HepG2 (cell line): ENCODE results near the gene COX7A1. TPM values are rescaled to one million over a fixed set of nuclear protein-coding genes. Genes with fewer than 3 reads are reported as not detected.

Experiments
- CC2D1A ChIP-seq: sonication (generic); formaldehyde crosslinking; IDR thresholded peaks from 2 replicates; pipeline ENCODE4 v1.8.1; 2023; ENCODE audit warnings: mild to moderate bottlenecking, missing genetic modification reagents
- ELF3 ChIP-seq: IDR thresholded peaks from 2 replicates; pipeline ENCODE4 v1.6.1; 2016; ENCODE audit warnings: missing genetic modification reagents, missing compliant biosample characterization
- MAF1 ChIP-seq: sonication (generic); formaldehyde crosslinking; IDR thresholded peaks from 2 replicates; pipeline ENCODE4 v1.5.0; 2020; ENCODE audit warnings: missing genetic modification reagents, borderline replicate concordance
- MTA1 ChIP-seq: sonication (generic); formaldehyde crosslinking; IDR thresholded peaks from 2 replicates; pipeline ENCODE4 v1.4.0; 2020; ENCODE audit warnings: missing genetic modification reagents, mild to moderate bottlenecking, borderline replicate concordance
- NFE2 ChIP-seq: sonication (generic); formaldehyde crosslinking; IDR thresholded peaks from 2 replicates; pipeline ENCODE4 v1.4.0; 2020; ENCODE audit warnings: missing genetic modification reagents
- NFIB ChIP-seq: sonication (generic); formaldehyde crosslinking; IDR thresholded peaks from 2 replicates; pipeline ENCODE4 v1.9.0; 2021; ENCODE audit warnings: missing genetic modification reagents, mild to moderate bottlenecking, borderline replicate concordance
- RFX3 ChIP-seq: IDR thresholded peaks from 2 replicates; pipeline ENCODE4 v1.6.1; 2016; ENCODE audit warnings: missing biosample characterization, missing genetic modification reagents
- RORA ChIP-seq: sonication (generic); formaldehyde crosslinking; IDR thresholded peaks from 2 replicates; pipeline ENCODE4 v1.5.0; 2020; ENCODE audit warnings: mild to moderate bottlenecking, missing genetic modification reagents, moderate library complexity
- RXRA ChIP-seq: sonication (generic); formaldehyde crosslinking; IDR thresholded peaks from 2 replicates; pipeline ENCODE4 v1.5.1; 2020; ENCODE audit warnings: missing genetic modification reagents
- SRSF9 ChIP-seq: fragments of 200-400 bp; formaldehyde crosslinking; IDR thresholded peaks from 2 replicates; pipeline ENCODE4 v1.6.1; 2018; ENCODE audit warnings: borderline replicate concordance, mild to moderate bottlenecking, low read depth, low read length; ENCODE audit not compliant: insufficient read depth, poor library complexity, severe bottlenecking
- ZBTB38 ChIP-seq: sonication (generic); formaldehyde crosslinking; IDR thresholded peaks from 2 replicates; pipeline ENCODE4 v1.5.1; 2020; ENCODE audit warnings: mild to moderate bottlenecking, missing genetic modification reagents
- ZBTB8A ChIP-seq: sonication (generic); formaldehyde crosslinking; IDR thresholded peaks from 2 replicates; pipeline ENCODE4 v1.4.0; 2020; ENCODE audit warnings: mild to moderate bottlenecking, low read depth, missing genetic modification reagents, borderline replicate concordance
- ZNF10 ChIP-seq: sonication (generic); formaldehyde crosslinking; IDR thresholded peaks from 2 replicates; pipeline ENCODE4 v1.4.0; 2020; ENCODE audit warnings: mild to moderate bottlenecking, low read depth, missing genetic modification reagents, borderline replicate concordance
- ZNF260 ChIP-seq: sonication (generic); formaldehyde crosslinking; IDR thresholded peaks from 2 replicates; pipeline ENCODE4 v1.4.0; 2020; ENCODE audit warnings: missing genetic modification reagents, low read depth, mild to moderate bottlenecking, borderline replicate concordance
- ZNF432 ChIP-seq: sonication (generic); formaldehyde crosslinking; IDR thresholded peaks from 2 replicates; pipeline ENCODE4 v1.5.0; 2020; ENCODE audit warnings: missing genetic modification reagents, mild to moderate bottlenecking, borderline replicate concordance
- ZNF782 ChIP-seq: sonication (generic); formaldehyde crosslinking; IDR thresholded peaks from 2 replicates; pipeline ENCODE4 v1.4.0; 2020; ENCODE audit warnings: missing genetic modification reagents, mild to moderate bottlenecking, borderline replicate concordance
- polyA plus RNA-seq, 8 experiments: library from polyadenylated mRNA; depleted of rRNA in 3 of 8; stranded (reverse) in 7 of 8; unstranded in 1 of 8; fragments of >200 nt; fragmentation: Illumina TruSeq in 4 of 8; extraction: Trizol in 4 of 8; gene quantifications; 2 replicates each; pipeline versions ENCODE4 v1.2.1 to v1.2.3, GENCODE V29; 2011 to 2016; ENCODE audit warnings: low read depth in 4 of 8, missing spikeins in 1 of 8, mixed read lengths in 1 of 8; ENCODE audit not compliant: insufficient read depth in 1 of 8
- total RNA-seq, 5 experiments: library from RNA; depleted of rRNA; stranded (reverse); fragments of >200 nt; fragmentation: Illumina TruSeq; extraction: Trizol; gene quantifications; 2 replicates each; pipeline ENCODE4 v1.2.3, GENCODE V29; 2016; ENCODE audit warnings: low read depth in 1 of 5
- TF ChIP-seq, protein P1 (sequence below): sonication (generic); formaldehyde crosslinking; IDR thresholded peaks from 2 replicates; pipeline ENCODE4 v1.4.0; 2020; ENCODE audit warnings: mild to moderate bottlenecking, low read depth, missing genetic modification reagents
- TF ChIP-seq, protein P2 (sequence below): sonication (generic); formaldehyde crosslinking; IDR thresholded peaks from 2 replicates; pipeline ENCODE4 v1.5.0; 2020; ENCODE audit warnings: missing genetic modification reagents
- TF ChIP-seq, protein P3 (sequence below): sonication (generic); formaldehyde crosslinking; IDR thresholded peaks from 2 replicates; pipeline ENCODE4 v1.4.0; 2020; ENCODE audit warnings: missing genetic modification reagents
- TF ChIP-seq, protein P4 (sequence below): IDR thresholded peaks from 2 replicates; pipeline ENCODE4 v1.6.1; 2016; ENCODE audit warnings: low read depth, missing genetic modification reagents, missing compliant biosample characterization

The COX7A1 gene
- total and polyA plus RNA-seq, 2 of the 13 experiments (the other 11 are each of a cell fraction or from before 2014, with no cell fraction given), result not detected

DNA sequence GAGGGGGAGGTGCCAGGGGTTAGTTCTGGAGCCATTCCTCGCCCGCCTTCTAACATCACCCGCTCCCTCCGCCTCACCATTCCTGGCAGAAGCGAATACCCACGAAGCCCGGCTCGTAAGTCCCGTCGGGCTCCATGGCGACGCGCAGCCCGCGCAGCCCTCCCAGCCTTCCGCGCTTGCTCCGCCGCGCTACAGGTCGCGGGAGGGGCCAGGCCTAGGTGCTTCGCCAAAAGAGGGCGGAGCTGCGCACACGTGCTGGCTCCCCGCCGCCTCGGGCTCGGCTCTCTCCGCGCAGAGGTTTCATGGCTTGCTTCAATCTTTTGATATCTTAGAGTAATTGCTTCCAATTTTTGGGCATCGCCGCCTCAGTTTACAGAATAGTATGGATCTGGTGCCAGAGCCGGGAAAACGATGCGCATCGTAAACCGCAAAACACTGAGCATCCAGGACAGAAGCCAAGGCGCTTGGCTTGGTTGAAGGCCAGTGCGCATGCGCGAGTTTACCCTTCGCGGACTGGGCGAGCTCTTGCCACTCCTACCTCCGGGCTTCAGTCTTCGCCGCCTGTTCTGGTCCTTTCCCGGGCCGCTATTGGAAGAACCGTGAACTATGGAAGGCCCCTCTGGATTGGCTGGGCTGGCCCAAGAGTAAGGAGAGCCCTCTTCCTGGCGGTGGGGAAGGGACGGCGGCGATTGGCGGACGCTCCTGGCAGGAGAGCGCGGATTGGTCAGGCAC, 37.4 kb downstream of the COX7A1 start, which contains the start of gene POLR2I (continued):
- TF ChIP-seq, protein P1, sequence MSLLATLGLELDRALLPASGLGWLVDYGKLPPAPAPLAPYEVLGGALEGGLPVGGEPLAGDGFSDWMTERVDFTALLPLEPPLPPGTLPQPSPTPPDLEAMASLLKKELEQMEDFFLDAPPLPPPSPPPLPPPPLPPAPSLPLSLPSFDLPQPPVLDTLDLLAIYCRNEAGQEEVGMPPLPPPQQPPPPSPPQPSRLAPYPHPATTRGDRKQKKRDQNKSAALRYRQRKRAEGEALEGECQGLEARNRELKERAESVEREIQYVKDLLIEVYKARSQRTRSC (CRISPR knock-in tag), result 0 out of 2 replicates have a peak, but pooled peaks have one; percentile 69
- TF ChIP-seq, protein P2, sequence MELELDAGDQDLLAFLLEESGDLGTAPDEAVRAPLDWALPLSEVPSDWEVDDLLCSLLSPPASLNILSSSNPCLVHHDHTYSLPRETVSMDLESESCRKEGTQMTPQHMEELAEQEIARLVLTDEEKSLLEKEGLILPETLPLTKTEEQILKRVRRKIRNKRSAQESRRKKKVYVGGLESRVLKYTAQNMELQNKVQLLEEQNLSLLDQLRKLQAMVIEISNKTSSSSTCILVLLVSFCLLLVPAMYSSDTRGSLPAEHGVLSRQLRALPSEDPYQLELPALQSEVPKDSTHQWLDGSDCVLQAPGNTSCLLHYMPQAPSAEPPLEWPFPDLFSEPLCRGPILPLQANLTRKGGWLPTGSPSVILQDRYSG, result peak; percentile 95
- TF ChIP-seq ZNF260, result no peak
- TF ChIP-seq RORA, result no peak
- TF ChIP-seq ELF3 (CRISPR knock-in tag), result peak; percentile 64; the same call in 1 of the 2 replicates
- peak; percentile 80 for TF ChIP-seq RXRA (CRISPR knock-in tag)
- no peak for TF ChIP-seq CC2D1A (CRISPR knock-in tag)
- no peak for TF ChIP-seq SRSF9
- peak; percentile 90; the same call in 1 of the 2 replicates for TF ChIP-seq MAF1 (CRISPR knock-in tag)
- no peak for TF ChIP-seq NFE2
- no peak; the same call in 1 of the 2 replicates for TF ChIP-seq ZBTB38 (CRISPR knock-in tag)
- TF ChIP-seq, protein P3, sequence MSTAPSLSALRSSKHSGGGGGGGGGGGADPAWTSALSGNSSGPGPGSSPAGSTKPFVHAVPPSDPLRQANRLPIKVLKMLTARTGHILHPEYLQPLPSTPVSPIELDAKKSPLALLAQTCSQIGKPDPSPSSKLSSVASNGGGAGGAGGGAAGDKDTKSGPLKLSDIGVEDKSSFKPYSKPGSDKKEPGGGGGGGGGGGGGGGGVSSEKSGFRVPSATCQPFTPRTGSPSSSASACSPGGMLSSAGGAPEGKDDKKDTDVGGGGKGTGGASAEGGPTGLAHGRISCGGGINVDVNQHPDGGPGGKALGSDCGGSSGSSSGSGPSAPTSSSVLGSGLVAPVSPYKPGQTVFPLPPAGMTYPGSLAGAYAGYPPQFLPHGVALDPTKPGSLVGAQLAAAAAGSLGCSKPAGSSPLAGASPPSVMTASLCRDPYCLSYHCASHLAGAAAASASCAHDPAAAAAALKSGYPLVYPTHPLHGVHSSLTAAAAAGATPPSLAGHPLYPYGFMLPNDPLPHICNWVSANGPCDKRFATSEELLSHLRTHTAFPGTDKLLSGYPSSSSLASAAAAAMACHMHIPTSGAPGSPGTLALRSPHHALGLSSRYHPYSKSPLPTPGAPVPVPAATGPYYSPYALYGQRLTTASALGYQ, result peak; percentile 66; the same call in 1 of the 2 replicates
- peak; percentile 70; the same call in 1 of the 2 replicates for TF ChIP-seq ZNF782
- TF ChIP-seq ZNF10 (CRISPR knock-in tag), result no peak
- TF ChIP-seq NFIB (CRISPR knock-in tag), result no peak
- TF ChIP-seq MTA1 (CRISPR knock-in tag), result no peak
- TF ChIP-seq, protein P4, sequence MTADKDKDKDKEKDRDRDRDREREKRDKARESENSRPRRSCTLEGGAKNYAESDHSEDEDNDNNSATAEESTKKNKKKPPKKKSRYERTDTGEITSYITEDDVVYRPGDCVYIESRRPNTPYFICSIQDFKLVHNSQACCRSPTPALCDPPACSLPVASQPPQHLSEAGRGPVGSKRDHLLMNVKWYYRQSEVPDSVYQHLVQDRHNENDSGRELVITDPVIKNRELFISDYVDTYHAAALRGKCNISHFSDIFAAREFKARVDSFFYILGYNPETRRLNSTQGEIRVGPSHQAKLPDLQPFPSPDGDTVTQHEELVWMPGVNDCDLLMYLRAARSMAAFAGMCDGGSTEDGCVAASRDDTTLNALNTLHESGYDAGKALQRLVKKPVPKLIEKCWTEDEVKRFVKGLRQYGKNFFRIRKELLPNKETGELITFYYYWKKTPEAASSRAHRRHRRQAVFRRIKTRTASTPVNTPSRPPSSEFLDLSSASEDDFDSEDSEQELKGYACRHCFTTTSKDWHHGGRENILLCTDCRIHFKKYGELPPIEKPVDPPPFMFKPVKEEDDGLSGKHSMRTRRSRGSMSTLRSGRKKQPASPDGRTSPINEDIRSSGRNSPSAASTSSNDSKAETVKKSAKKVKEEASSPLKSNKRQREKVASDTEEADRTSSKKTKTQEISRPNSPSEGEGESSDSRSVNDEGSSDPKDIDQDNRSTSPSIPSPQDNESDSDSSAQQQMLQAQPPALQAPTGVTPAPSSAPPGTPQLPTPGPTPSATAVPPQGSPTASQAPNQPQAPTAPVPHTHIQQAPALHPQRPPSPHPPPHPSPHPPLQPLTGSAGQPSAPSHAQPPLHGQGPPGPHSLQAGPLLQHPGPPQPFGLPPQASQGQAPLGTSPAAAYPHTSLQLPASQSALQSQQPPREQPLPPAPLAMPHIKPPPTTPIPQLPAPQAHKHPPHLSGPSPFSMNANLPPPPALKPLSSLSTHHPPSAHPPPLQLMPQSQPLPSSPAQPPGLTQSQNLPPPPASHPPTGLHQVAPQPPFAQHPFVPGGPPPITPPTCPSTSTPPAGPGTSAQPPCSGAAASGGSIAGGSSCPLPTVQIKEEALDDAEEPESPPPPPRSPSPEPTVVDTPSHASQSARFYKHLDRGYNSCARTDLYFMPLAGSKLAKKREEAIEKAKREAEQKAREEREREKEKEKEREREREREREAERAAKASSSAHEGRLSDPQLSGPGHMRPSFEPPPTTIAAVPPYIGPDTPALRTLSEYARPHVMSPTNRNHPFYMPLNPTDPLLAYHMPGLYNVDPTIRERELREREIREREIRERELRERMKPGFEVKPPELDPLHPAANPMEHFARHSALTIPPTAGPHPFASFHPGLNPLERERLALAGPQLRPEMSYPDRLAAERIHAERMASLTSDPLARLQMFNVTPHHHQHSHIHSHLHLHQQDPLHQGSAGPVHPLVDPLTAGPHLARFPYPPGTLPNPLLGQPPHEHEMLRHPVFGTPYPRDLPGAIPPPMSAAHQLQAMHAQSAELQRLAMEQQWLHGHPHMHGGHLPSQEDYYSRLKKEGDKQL (CRISPR knock-in tag), result no peak
- no peak for TF ChIP-seq ZNF432 (CRISPR knock-in tag)
- peak; percentile 97 for TF ChIP-seq ZBTB8A (CRISPR knock-in tag)
- TF ChIP-seq RFX3 (CRISPR knock-in tag), result peak; percentile 73
